GM23248 (cell line): Measurements from ENCODE around the gene UBFD1. TPM values are rescaled to one million over a fixed set of nuclear protein-coding genes. Genes with fewer than 3 reads are reported as not detected.

Experiments
- DNase-seq: peaks from one replicate; pipeline ENCODE4 v3.0.0-alpha.2; 2015
- H2AFZ ChIP-seq: fragments of 200-600 bp; sonication (generic); 2 replicates; pipeline ENCODE4 v1.6.1; 2016; ENCODE audit warnings: antibody characterized with exemption
- H3F3A ChIP-seq: fragments of 200-600 bp; sonication (generic); 2 replicates; pipeline ENCODE4 v1.6.1; 2016; ENCODE audit warnings: mild to moderate bottlenecking, antibody characterized with exemption, mixed run types; ENCODE audit not compliant: insufficient read depth
- H3K27ac ChIP-seq: fragments of 200-600 bp; sonication (generic); 2 replicates; pipeline ENCODE4 v1.5.1; 2016; ENCODE audit warnings: mild to moderate bottlenecking
- H3K27me3 ChIP-seq: fragments of 200-600 bp; sonication (generic); replicated peaks from 2 replicates; pipeline ENCODE4 v1.6.1; 2016; ENCODE audit warnings: mild to moderate bottlenecking; ENCODE audit not compliant: insufficient read depth
- H3K36me3 ChIP-seq: fragments of 200-600 bp; sonication (generic); 2 replicates; pipeline ENCODE4 v1.6.1; 2016; ENCODE audit warnings: low read depth, mild to moderate bottlenecking
- H3K4me1 ChIP-seq: fragments of 200-600 bp; sonication (generic); 2 replicates; pipeline ENCODE4 v1.6.1; 2016; ENCODE audit warnings: mild to moderate bottlenecking; ENCODE audit not compliant: insufficient read depth
- H3K4me2 ChIP-seq: fragments of 200-600 bp; sonication (generic); one replicate; pipeline ENCODE4 v1.6.1; 2016; ENCODE audit warnings: mild to moderate bottlenecking; ENCODE audit not compliant: unreplicated experiment
- H3K4me3 ChIP-seq: fragments of 200-600 bp; sonication (generic); 2 replicates; pipeline ENCODE4 v1.5.1; 2016; ENCODE audit warnings: mild to moderate bottlenecking
- H3K79me2 ChIP-seq: fragments of 200-600 bp; sonication (generic); 2 replicates; pipeline ENCODE4 v1.6.1; 2016; ENCODE audit warnings: mild to moderate bottlenecking; ENCODE audit not compliant: insufficient read depth
- H3K9ac ChIP-seq: fragments of 200-600 bp; sonication (generic); 2 replicates; pipeline ENCODE4 v1.6.1; 2016; ENCODE audit warnings: mild to moderate bottlenecking
- H3K9me2 ChIP-seq: fragments of 200-600 bp; sonication (generic); 2 replicates; pipeline ENCODE4 v1.6.1; 2016; ENCODE audit warnings: mixed run types, mild to moderate bottlenecking, moderate library complexity; ENCODE audit not compliant: insufficient read depth
- H3K9me3 ChIP-seq: fragments of 200-600 bp; sonication (generic); one replicate; pipeline ENCODE4 v1.6.1; 2017; ENCODE audit warnings: low read depth
- H4K20me1 ChIP-seq: fragments of 200-600 bp; sonication (generic); 2 replicates; pipeline ENCODE4 v1.6.0; 2016; ENCODE audit not compliant: insufficient read depth
- EZH2 ChIP-seq: fragments of 200-600 bp; sonication (generic); IDR thresholded peaks from 2 replicates; pipeline ENCODE4 v1.6.1; 2018; ENCODE audit warnings: antibody characterized with exemption, mild to moderate bottlenecking; ENCODE audit not compliant: insufficient read depth, poor library complexity, severe bottlenecking
- EZH2phosphoT487 ChIP-seq: fragments of 200-600 bp; sonication (generic); IDR thresholded peaks from 2 replicates; pipeline ENCODE4 v1.6.1; 2018; ENCODE audit warnings: antibody characterized with exemption, moderate library complexity, mild to moderate bottlenecking, low read depth; ENCODE audit not compliant: insufficient read depth
- WGBS, 2 experiments: methylation state at CpG; one replicate each; pipeline ENCODE4 v1.1.6; 2015 to 2017; ENCODE audit warnings: low lambda C conversion rate in 2 of 2, low coverage in 1 of 2; ENCODE audit errors: missing lambda C conversion rate in 2 of 2; 5-methylcytosine and 5-hydroxymethylcytosine counted together
- in situ Hi-C: fragments of 300-500 bp; cut with MboI; formaldehyde crosslinking; loops from 2 replicates; pipeline ENCODE4 v1.15.0; 2020
- polyA plus RNA-seq: library from polyadenylated mRNA; unstranded; fragments of >200 nt; fragmentation: Nextera tagmentation; extraction: Ambion mirVana; gene quantifications from 2 replicates; pipeline ENCODE4 v1.2.1, GENCODE V29; 2016
- total RNA-seq: library from RNA; depleted of rRNA; stranded (reverse); fragments of >200 nt; shearing (Covaris generic); gene quantifications from 2 replicates; pipeline ENCODE4 v1.2.3, GENCODE V29; 2014

UBFD1 gene
- total and polyA plus RNA-seq, 2 experiments from 2014 or later, result 50.2 to 129 TPM

DNA sequence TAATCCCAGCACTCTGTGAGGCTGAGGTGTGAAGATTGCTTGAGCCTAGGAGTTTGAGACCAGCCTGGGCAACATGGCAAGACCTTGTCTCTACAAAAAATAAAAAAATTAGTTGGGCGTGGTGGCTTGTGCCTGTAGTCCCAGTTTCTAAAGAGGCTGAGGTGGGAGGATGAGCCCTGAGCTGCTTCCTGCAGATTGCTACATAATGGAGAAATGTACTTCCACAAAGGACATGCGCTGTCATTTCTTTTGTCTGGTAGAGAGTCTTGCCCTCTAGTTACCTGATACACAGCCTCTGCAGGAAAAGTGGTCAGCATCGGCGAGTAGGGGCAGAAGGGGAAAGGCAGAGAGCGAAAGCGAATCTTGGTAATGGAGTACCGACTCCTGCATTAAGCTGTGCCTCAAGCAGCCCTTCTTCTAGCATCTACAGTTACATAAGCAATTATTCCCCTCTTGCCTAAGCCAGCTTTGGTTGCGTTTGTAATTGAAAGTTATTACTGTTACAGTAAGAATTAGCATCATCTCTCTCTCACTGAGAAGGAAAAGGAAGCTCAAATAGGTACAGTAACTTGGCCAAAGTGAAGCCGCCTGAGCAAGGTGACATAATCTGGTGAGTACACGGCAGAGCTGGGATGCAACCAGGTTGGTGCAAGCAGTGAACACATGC, 28.8 kb upstream of the UBFD1 start:
- Histone ChIP-seq H3K9me3 (no peaks in the 10 kb centered on the region), H3K27ac (no peak overlapping the region), H3K4me2 (no peak overlapping the region), H2AFZ (no peak overlapping the region), H3K79me2 (no peaks in the 10 kb centered on the region), H4K20me1 (no peaks in the 10 kb centered on the region), H3K9me2 (no peaks in the 10 kb centered on the region), H3K36me3 (peaks cover 43% of the 10 kb centered on the region; the same call in 1 of the 2 replicates), H3K9ac (no peak overlapping the region), H3K27me3 (no peaks in the 10 kb centered on the region), H3K4me3 (no peak overlapping the region), H3K4me1 (no peaks in the 10 kb centered on the region), H3F3A (no peaks in the 10 kb centered on the region)
- TF ChIP-seq EZH2phosphoT487, result no peak
- no peak for TF ChIP-seq EZH2
- in situ Hi-C loops, result no loop called here
- DNase-seq, result no peak
- WGBS, 2 experiments, result 95 to 97% methylated on average over 10 of the region's 10 CpGs

DNA sequence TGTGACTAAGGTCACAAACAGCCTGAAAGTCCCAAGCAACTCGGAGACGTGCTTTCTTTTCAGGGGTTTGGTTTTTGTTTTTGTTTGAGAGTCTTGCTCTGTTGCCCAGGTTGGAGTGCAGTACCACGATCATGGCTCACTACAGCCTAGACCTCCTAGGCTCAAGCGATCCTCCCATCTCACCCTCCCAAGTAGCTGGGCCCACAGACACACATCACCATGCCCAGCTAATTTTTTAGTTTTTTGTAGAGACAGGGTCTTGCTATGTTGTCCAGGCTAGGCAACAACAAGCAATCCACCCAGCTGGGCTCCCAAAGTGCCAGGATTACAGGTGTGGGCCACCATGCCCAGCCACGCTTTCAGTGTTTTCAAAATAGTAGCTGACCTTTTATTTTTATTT, 27.5 kb upstream of the UBFD1 start:
- Histone ChIP-seq H3K9ac (no peak overlapping the region), H3K36me3 (peaks cover 49% of the 10 kb centered on the region; the same call in 1 of the 2 replicates), H2AFZ (no peak overlapping the region), H3K27ac (no peak overlapping the region), H3K27me3 (no peaks in the 10 kb centered on the region), H3F3A (no peaks in the 10 kb centered on the region), H4K20me1 (no peaks in the 10 kb centered on the region), H3K79me2 (no peaks in the 10 kb centered on the region), H3K9me3 (no peaks in the 10 kb centered on the region), H3K9me2 (no peaks in the 10 kb centered on the region), H3K4me1 (peaks cover under 1% of the 10 kb centered on the region), H3K4me2 (no peak overlapping the region), H3K4me3 (no peak overlapping the region)
- 87 to 93% methylated on average over 5 of the region's 5 CpGs for WGBS, 2 experiments
- no peak for TF ChIP-seq EZH2
- TF ChIP-seq EZH2phosphoT487, result no peak
- in situ Hi-C loops, result no loop called here
- DNase-seq, result no peak

DNA sequence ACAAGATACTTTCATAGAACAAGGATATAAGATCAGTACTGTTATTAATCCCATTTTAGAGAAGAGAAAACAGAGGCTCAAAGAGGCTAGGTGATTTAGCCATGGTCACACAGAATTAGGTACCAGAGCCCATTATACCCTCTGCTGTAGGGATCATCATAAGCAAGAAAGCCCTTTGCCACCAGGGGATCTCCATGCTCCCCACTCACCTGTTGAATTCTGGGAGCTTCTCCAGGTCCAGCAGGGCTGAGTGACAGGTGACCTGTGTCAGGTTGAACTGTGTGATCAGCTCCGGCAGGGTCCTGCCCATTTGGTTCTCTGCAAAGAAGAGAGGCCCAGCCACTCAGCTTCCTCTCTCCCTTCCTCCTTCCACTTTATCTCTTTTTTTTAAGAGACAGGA, 25.1 kb upstream of the UBFD1 start:
- no peak overlapping the region for H3K27ac ChIP-seq

DNA sequence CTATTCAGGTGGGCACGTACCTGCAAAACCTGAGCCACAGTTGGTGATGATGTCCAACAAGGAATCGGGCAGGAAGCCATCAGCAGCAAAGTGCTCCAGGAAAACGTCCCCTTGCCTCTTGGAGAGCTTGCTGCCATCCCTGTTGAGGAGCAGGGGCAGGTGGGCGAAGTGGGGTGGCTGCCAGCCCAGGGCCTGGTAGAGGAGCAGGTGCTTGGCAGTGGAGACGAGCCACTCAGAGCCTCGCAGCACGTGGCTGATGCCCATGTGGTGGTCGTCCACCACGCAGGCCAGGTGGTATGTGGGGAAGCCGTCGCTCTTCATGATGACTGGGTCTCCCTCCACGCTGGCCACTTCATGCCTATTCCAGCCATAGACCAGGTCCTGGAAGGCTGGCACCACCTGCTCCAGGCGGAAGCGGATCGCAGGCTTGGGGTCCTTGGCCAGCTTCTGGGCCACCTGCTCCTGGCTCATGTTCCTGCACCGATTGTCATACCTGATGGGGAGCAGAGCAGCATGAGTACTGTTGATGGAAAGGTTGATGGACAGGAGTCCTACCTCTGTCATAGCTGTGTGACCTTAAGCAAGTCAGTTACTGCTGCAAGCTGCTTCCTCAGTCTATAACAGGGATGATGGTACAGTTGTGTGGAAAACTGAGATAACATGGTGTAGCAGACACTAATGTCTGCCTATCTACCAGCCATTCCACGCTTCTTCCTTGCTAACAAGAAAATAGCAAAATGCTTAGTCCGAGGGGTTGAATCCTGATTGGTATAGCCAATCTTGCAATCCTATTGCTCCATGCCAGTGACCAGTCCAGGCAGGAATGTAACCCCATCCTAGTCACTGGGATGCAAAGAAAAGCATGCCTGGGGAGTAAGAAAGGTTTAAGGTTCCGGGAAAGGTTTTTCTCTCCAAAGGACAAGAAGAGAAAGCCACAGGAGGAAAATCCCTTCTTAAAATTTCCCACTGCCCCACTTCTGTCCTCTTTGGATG, 22.4 kb upstream of the UBFD1 start:
- 91 to 93% methylated on average over 19 of the region's 19 CpGs for WGBS, 2 experiments
- Histone ChIP-seq H3K27me3 (no peaks in the 10 kb centered on the region), H3K36me3 (peaks cover 32% of the 10 kb centered on the region; the same call in 1 of the 2 replicates), H3F3A (peaks cover 10% of the 10 kb centered on the region; the same call in 1 of the 2 replicates), H4K20me1 (no peaks in the 10 kb centered on the region), H3K4me1 (peaks cover 27% of the 10 kb centered on the region), H2AFZ (no peak overlapping the region), H3K4me2 (no peak overlapping the region), H3K4me3 (no peak overlapping the region), H3K9me2 (no peaks in the 10 kb centered on the region), H3K79me2 (no peaks in the 10 kb centered on the region), H3K9ac (no peak overlapping the region), H3K9me3 (no peaks in the 10 kb centered on the region), H3K27ac (peak overlapping the region; percentile 27; the same call in 1 of the 2 replicates)
- in situ Hi-C loops, result no loop called here
- no peak for TF ChIP-seq EZH2
- TF ChIP-seq EZH2phosphoT487, result no peak
- DNase-seq, result peak; percentile 55

More for the DNA sequence above, 25.1 kb upstream of the UBFD1 start:
- Histone ChIP-seq H3K4me1 (peaks cover 15% of the 10 kb centered on the region), H3K36me3 (peaks cover 42% of the 10 kb centered on the region; the same call in 1 of the 2 replicates), H3K9me3 (no peaks in the 10 kb centered on the region), H3K4me2 (no peak overlapping the region), H4K20me1 (no peaks in the 10 kb centered on the region), H3K79me2 (no peaks in the 10 kb centered on the region), H3K4me3 (no peak overlapping the region), H3F3A (peaks cover 10% of the 10 kb centered on the region; the same call in 1 of the 2 replicates), H3K9ac (no peak overlapping the region), H3K27me3 (no peaks in the 10 kb centered on the region), H2AFZ (no peak overlapping the region), H3K9me2 (no peaks in the 10 kb centered on the region)
- DNase-seq, result no peak
- whole genome bisulfite sequencing, 2 experiments, result 94 to 100% methylated on average over 1 of the region's 1 CpG
- in situ Hi-C loops, result no loop called here
- no peak for TF ChIP-seq EZH2
- TF ChIP-seq EZH2phosphoT487, result no peak
